ENCODE measurements around the gene PIP5K1B. TPM values are rescaled to one million over a fixed set of nuclear protein-coding genes. Genes with fewer than 3 reads are reported as not detected.

Gene PIP5K1B
- total and polyA plus RNA-seq, 2 donors (not counting 1 experiment from before 2014, with no cell fraction given) = under 0.01 to 0.03 TPM

DNA sequence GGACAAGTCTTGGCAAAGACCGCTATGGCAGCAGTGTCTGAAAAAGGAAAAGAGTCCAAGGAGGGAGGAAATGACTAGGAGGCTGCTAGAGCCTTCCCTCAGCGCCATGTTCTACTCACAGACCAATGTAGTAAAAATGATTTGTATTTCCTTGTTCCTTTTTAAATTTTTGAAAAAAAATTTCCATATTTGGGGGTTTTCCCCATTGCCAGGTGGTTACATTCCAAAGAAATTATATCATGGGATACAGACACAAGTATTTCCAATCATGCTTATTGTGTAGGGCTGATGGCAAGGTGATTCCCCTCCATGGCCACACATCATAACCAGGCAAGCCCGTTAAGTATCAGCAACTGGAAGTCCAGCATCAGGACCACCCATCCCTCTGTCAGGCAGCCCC is 138.2 kb downstream of the PIP5K1B start:
- Histone ChIP-seq H3K4me3 (replicated peaks in 1 of 4; ENCODE audit: control extremely low read depth in 1 of 4, insufficient read depth in 1 of 4, low read depth in 3 of 4, low read length in 4 of 4) (no peak overlapping the region), H3K9ac (ENCODE audit: insufficient read depth, low read length) (no peak overlapping the region), H3K79me2 (ENCODE audit: control insufficient read depth, insufficient read depth, low read length) (no peaks in the 10 kb centered on the region), H3K9me3 (ENCODE audit: control insufficient read depth, insufficient read depth, low read depth, low read length) (no peaks in the 10 kb centered on the region), H3K4me1 (ENCODE audit: control insufficient read depth, extremely low read depth, insufficient read depth, low read length) (no peaks in the 10 kb centered on the region), H3K4me2 (ENCODE audit: extremely low read depth, insufficient read depth, low read length) (no peak overlapping the region), H3K27me3 (ENCODE audit: control insufficient read depth, insufficient read depth, low read length) (no peaks in the 10 kb centered on the region), H4K20me1 (ENCODE audit: control insufficient read depth, extremely low read depth, insufficient read depth, low read length) (no peaks in the 10 kb centered on the region), H3K27ac (ENCODE audit: insufficient read depth, low read length) (no peak overlapping the region), H2AFZ (ENCODE audit: low read length) (no peak overlapping the region), H3K36me3 (ENCODE audit: control insufficient read depth, insufficient read depth, low read length) (no peaks in the 10 kb centered on the region)
- TF ChIP-seq, protein P1, sequence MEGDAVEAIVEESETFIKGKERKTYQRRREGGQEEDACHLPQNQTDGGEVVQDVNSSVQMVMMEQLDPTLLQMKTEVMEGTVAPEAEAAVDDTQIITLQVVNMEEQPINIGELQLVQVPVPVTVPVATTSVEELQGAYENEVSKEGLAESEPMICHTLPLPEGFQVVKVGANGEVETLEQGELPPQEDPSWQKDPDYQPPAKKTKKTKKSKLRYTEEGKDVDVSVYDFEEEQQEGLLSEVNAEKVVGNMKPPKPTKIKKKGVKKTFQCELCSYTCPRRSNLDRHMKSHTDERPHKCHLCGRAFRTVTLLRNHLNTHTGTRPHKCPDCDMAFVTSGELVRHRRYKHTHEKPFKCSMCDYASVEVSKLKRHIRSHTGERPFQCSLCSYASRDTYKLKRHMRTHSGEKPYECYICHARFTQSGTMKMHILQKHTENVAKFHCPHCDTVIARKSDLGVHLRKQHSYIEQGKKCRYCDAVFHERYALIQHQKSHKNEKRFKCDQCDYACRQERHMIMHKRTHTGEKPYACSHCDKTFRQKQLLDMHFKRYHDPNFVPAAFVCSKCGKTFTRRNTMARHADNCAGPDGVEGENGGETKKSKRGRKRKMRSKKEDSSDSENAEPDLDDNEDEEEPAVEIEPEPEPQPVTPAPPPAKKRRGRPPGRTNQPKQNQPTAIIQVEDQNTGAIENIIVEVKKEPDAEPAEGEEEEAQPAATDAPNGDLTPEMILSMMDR (conservative IDR thresholded peaks at IDR 0.05 in 1 of 2, IDR thresholded peaks at IDR 0.05 in 1 of 2; ENCODE audit: low read depth in 1 of 2, low read length in 2 of 2) = no peak
- no peak for TF ChIP-seq EZH2 (IDR thresholded peaks at IDR 0.05; ENCODE audit: low read length, missing control alignments)
- no peak for DNase-seq (ENCODE audit: low read depth in 2 of 2)

GRCh38 chr9:68844157-68844556 is 139.1 kb downstream of the PIP5K1B start:
- no peak overlapping the region for H2AFZ ChIP-seq (ENCODE audit: low read length)
- no peaks in the 10 kb centered on the region for H3K9me3 ChIP-seq (ENCODE audit: control insufficient read depth, insufficient read depth, low read depth, low read length)
- no peaks in the 10 kb centered on the region for H3K36me3 ChIP-seq (ENCODE audit: control insufficient read depth, insufficient read depth, low read length)
- no peak overlapping the region for H3K4me2 ChIP-seq (ENCODE audit: extremely low read depth, insufficient read depth, low read length)
- no peaks in the 10 kb centered on the region for H3K79me2 ChIP-seq (ENCODE audit: control insufficient read depth, insufficient read depth, low read length)
- H4K20me1 ChIP-seq (ENCODE audit: control insufficient read depth, extremely low read depth, insufficient read depth, low read length) = no peaks in the 10 kb centered on the region
- no peak overlapping the region for H3K9ac ChIP-seq (ENCODE audit: insufficient read depth, low read length)
- H3K4me3 ChIP-seq (replicated peaks in 1 of 4; ENCODE audit: control extremely low read depth in 1 of 4, insufficient read depth in 1 of 4, low read depth in 3 of 4, low read length in 4 of 4) = no peak overlapping the region
- no peaks in the 10 kb centered on the region for H3K4me1 ChIP-seq (ENCODE audit: control insufficient read depth, extremely low read depth, insufficient read depth, low read length)
- no peak for TF ChIP-seq EZH2 (IDR thresholded peaks at IDR 0.05; ENCODE audit: low read length, missing control alignments)
- TF ChIP-seq, protein P1 (conservative IDR thresholded peaks at IDR 0.05 in 1 of 2, IDR thresholded peaks at IDR 0.05 in 1 of 2; ENCODE audit: low read depth in 1 of 2, low read length in 2 of 2) = no peak
- DNase-seq (ENCODE audit: low read depth in 2 of 2) = no peak
- no peaks in the 10 kb centered on the region for H3K27me3 ChIP-seq (ENCODE audit: control insufficient read depth, insufficient read depth, low read length)
- H3K27ac ChIP-seq (ENCODE audit: insufficient read depth, low read length) = no peak overlapping the region

- H3K4me1 ChIP-seq (ENCODE audit: control insufficient read depth, extremely low read depth, insufficient read depth, low read length) = no peaks in the 10 kb centered on the region
- H3K4me2 ChIP-seq (ENCODE audit: extremely low read depth, insufficient read depth, low read length) = no peak overlapping the region
- peak in 1 of 2 donors; percentile 21 for DNase-seq (ENCODE audit: low read depth in 2 of 2)
- H2AFZ ChIP-seq (ENCODE audit: low read length) = no peak overlapping the region
- no peaks in the 10 kb centered on the region for H3K27me3 ChIP-seq (ENCODE audit: control insufficient read depth, insufficient read depth, low read length)
- H3K79me2 ChIP-seq (ENCODE audit: control insufficient read depth, insufficient read depth, low read length) = no peaks in the 10 kb centered on the region
- H3K27ac ChIP-seq (ENCODE audit: insufficient read depth, low read length) = no peak overlapping the region
- no peak overlapping the region for H3K4me3 ChIP-seq (replicated peaks in 1 of 4; ENCODE audit: control extremely low read depth in 1 of 4, insufficient read depth in 1 of 4, low read depth in 3 of 4, low read length in 4 of 4)
- TF ChIP-seq, protein P1 (conservative IDR thresholded peaks at IDR 0.05 in 1 of 2, IDR thresholded peaks at IDR 0.05 in 1 of 2; ENCODE audit: low read depth in 1 of 2, low read length in 2 of 2) = peak; percentile 48 to 60
- TF ChIP-seq EZH2 (IDR thresholded peaks at IDR 0.05; ENCODE audit: low read length, missing control alignments) = no peak
- no peak overlapping the region for H3K9ac ChIP-seq (ENCODE audit: insufficient read depth, low read length)
- H4K20me1 ChIP-seq (ENCODE audit: control insufficient read depth, extremely low read depth, insufficient read depth, low read length) = no peaks in the 10 kb centered on the region
- no peaks in the 10 kb centered on the region for H3K36me3 ChIP-seq (ENCODE audit: control insufficient read depth, insufficient read depth, low read length)
- H3K9me3 ChIP-seq (ENCODE audit: control insufficient read depth, insufficient read depth, low read depth, low read length) = no peaks in the 10 kb centered on the region
Observed at GRCh38 chr9:68844631-68845612, 139.9 kb downstream of the PIP5K1B start.

Measured in fibroblast of lung (primary cell).